Measurements from ENCODE around the gene CARMIL1.

CARMIL1 gene

DNA sequence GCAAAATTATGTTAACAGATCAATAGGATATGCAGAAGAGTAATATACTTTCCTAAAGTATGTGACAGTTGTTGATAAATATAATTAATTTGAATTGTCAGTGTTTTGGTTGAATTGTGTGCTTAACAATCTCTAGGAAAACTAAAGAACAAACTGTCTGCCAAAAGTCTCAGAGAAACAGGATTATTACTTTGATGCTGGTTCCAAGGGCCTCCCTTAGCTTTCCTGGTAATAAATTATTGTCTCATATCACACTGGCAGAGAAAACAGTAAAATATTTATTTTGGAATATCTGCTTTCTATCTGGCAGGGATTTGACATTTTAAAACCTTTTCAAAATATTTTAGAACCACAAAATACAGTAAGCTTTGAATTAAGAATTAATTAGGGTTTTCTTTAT, 40.1 kb upstream of the CARMIL1 start:
- TF ChIP-seq POU6F1 (CRISPR knock-in tag; IDR thresholded peaks at IDR 0.05; ENCODE audit: borderline replicate concordance, low read depth) = 0 out of 2 replicates have a peak, but pooled peaks have one; percentile 56
- TF ChIP-seq TCF4 (CRISPR knock-in tag; IDR thresholded peaks at IDR 0.05; ENCODE audit: borderline replicate concordance) = peak; percentile 51; the same call in 1 of the 2 replicates
- no peak for TF ChIP-seq ESRRG (CRISPR knock-in tag; IDR thresholded peaks at IDR 0.05)
- TF ChIP-seq, protein P1, sequence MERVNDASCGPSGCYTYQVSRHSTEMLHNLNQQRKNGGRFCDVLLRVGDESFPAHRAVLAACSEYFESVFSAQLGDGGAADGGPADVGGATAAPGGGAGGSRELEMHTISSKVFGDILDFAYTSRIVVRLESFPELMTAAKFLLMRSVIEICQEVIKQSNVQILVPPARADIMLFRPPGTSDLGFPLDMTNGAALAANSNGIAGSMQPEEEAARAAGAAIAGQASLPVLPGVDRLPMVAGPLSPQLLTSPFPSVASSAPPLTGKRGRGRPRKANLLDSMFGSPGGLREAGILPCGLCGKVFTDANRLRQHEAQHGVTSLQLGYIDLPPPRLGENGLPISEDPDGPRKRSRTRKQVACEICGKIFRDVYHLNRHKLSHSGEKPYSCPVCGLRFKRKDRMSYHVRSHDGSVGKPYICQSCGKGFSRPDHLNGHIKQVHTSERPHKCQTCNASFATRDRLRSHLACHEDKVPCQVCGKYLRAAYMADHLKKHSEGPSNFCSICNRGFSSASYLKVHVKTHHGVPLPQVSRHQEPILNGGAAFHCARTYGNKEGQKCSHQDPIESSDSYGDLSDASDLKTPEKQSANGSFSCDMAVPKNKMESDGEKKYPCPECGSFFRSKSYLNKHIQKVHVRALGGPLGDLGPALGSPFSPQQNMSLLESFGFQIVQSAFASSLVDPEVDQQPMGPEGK (CRISPR knock-in tag; IDR thresholded peaks at IDR 0.05; ENCODE audit: borderline replicate concordance) = no peak
- TF ChIP-seq ISL1 (CRISPR knock-in tag; IDR thresholded peaks at IDR 0.05) = peak; percentile 98
- TF ChIP-seq TOX (CRISPR knock-in tag; IDR thresholded peaks at IDR 0.05; ENCODE audit: borderline replicate concordance) = peak; percentile 57; the same call in 1 of the 2 replicates
- TF ChIP-seq, protein P2, sequence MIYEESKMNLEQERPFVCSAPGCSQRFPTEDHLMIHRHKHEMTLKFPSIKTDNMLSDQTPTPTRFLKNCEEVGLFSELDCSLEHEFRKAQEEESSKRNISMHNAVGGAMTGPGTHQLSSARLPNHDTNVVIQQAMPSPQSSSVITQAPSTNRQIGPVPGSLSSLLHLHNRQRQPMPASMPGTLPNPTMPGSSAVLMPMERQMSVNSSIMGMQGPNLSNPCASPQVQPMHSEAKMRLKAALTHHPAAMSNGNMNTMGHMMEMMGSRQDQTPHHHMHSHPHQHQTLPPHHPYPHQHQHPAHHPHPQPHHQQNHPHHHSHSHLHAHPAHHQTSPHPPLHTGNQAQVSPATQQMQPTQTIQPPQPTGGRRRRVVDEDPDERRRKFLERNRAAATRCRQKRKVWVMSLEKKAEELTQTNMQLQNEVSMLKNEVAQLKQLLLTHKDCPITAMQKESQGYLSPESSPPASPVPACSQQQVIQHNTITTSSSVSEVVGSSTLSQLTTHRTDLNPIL (CRISPR knock-in tag; IDR thresholded peaks at IDR 0.05; ENCODE audit: low read depth) = peak; percentile 59; the same call in 1 of the 2 replicates
- ATAC-seq = peak; percentile 55

GRCh38 chr6:25239498-25239897, 39.7 kb upstream of the CARMIL1 start:
- ATAC-seq = peak; percentile 59; the same call in 2 of the 3 replicates
- TF ChIP-seq POU6F1 (CRISPR knock-in tag; IDR thresholded peaks at IDR 0.05; ENCODE audit: borderline replicate concordance, low read depth) = no peak
- no peak for TF ChIP-seq BACH2 (CRISPR knock-in tag; IDR thresholded peaks at IDR 0.05; ENCODE audit: borderline replicate concordance)
- TF ChIP-seq CSRNP3 (CRISPR knock-in tag; IDR thresholded peaks at IDR 0.05) = no peak
- no peak for TF ChIP-seq ARNTL (CRISPR knock-in tag; IDR thresholded peaks at IDR 0.05; ENCODE audit: borderline replicate concordance, low read depth)
- TF ChIP-seq RARB (CRISPR knock-in tag; IDR thresholded peaks at IDR 0.05) = no peak
- no peak for TF ChIP-seq TOX (CRISPR knock-in tag; IDR thresholded peaks at IDR 0.05; ENCODE audit: borderline replicate concordance)
- TF ChIP-seq, protein P2 (CRISPR knock-in tag; IDR thresholded peaks at IDR 0.05; ENCODE audit: low read depth) = no peak
- TF ChIP-seq, protein P3, sequence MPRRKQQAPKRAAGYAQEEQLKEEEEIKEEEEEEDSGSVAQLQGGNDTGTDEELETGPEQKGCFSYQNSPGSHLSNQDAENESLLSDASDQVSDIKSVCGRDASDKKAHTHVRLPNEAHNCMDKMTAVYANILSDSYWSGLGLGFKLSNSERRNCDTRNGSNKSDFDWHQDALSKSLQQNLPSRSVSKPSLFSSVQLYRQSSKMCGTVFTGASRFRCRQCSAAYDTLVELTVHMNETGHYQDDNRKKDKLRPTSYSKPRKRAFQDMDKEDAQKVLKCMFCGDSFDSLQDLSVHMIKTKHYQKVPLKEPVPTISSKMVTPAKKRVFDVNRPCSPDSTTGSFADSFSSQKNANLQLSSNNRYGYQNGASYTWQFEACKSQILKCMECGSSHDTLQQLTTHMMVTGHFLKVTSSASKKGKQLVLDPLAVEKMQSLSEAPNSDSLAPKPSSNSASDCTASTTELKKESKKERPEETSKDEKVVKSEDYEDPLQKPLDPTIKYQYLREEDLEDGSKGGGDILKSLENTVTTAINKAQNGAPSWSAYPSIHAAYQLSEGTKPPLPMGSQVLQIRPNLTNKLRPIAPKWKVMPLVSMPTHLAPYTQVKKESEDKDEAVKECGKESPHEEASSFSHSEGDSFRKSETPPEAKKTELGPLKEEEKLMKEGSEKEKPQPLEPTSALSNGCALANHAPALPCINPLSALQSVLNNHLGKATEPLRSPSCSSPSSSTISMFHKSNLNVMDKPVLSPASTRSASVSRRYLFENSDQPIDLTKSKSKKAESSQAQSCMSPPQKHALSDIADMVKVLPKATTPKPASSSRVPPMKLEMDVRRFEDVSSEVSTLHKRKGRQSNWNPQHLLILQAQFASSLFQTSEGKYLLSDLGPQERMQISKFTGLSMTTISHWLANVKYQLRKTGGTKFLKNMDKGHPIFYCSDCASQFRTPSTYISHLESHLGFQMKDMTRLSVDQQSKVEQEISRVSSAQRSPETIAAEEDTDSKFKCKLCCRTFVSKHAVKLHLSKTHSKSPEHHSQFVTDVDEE (CRISPR knock-in tag; IDR thresholded peaks at IDR 0.05) = no peak
- TF ChIP-seq PPARA (CRISPR knock-in tag; IDR thresholded peaks at IDR 0.05; ENCODE audit: borderline replicate concordance) = no peak
- no peak for TF ChIP-seq SNAI2 (CRISPR knock-in tag; IDR thresholded peaks at IDR 0.05)
- no peak for TF ChIP-seq ZNF565 (CRISPR knock-in tag; conservative IDR thresholded peaks at IDR 0.05; ENCODE audit: low read depth)
- TF ChIP-seq ZNF8 (CRISPR knock-in tag; IDR thresholded peaks at IDR 0.05) = no peak
- no peak for TF ChIP-seq ZFP3 (CRISPR knock-in tag; IDR thresholded peaks at IDR 0.05)
- TF ChIP-seq, protein P1 (CRISPR knock-in tag; IDR thresholded peaks at IDR 0.05; ENCODE audit: borderline replicate concordance) = no peak
- TF ChIP-seq TCF4 (CRISPR knock-in tag; IDR thresholded peaks at IDR 0.05; ENCODE audit: borderline replicate concordance) = no peak
- no peak for TF ChIP-seq ISL1 (CRISPR knock-in tag; IDR thresholded peaks at IDR 0.05)
- no peak for TF ChIP-seq ZNF70 (CRISPR knock-in tag; IDR thresholded peaks at IDR 0.05)
- no peak for TF ChIP-seq ESRRG (CRISPR knock-in tag; IDR thresholded peaks at IDR 0.05)
